Hepatocyte (in vitro differentiated cells): Measurements from ENCODE around the gene ZBTB42. TPM values are rescaled to one million over a fixed set of nuclear protein-coding genes. Genes with fewer than 3 reads are reported as not detected.

Experiments
- DNase-seq: peaks from one replicate; pipeline ENCODE4 v3.0.0-alpha.2; 2016; ENCODE audit warnings: low spot score
- H2AFZ ChIP-seq: fragments of 200-600 bp; sonication (generic); 2 replicates; pipeline ENCODE4 v1.6.0; 2016; ENCODE audit warnings: antibody characterized with exemption, mild to moderate bottlenecking
- H3K27ac ChIP-seq: fragments of 200-600 bp; sonication (generic); 2 replicates; pipeline ENCODE4 v1.5.1; 2016; ENCODE audit warnings: mild to moderate bottlenecking
- H3K27me3 ChIP-seq: fragments of 200-600 bp; sonication (generic); 2 replicates; pipeline ENCODE4 v1.6.1; 2016
- H3K36me3 ChIP-seq: fragments of 200-600 bp; sonication (generic); replicated peaks from 2 replicates; pipeline ENCODE4 v1.5.1; 2016; ENCODE audit warnings: low read depth; ENCODE audit not compliant: insufficient read depth
- H3K4me1 ChIP-seq: fragments of 200-600 bp; sonication (generic); 2 replicates; pipeline ENCODE4 v1.5.1; 2016; ENCODE audit warnings: mild to moderate bottlenecking, moderate library complexity; ENCODE audit not compliant: insufficient read depth
- H3K4me2 ChIP-seq: fragments of 200-600 bp; sonication (generic); 2 replicates; pipeline ENCODE4 v1.6.0; 2016
- H3K4me3 ChIP-seq: fragments of 200-600 bp; sonication (generic); 2 replicates; pipeline ENCODE4 v1.5.1; 2016; ENCODE audit warnings: mild to moderate bottlenecking
- H3K79me2 ChIP-seq: fragments of 200-600 bp; sonication (generic); 2 replicates; pipeline ENCODE4 v1.6.0; 2017; ENCODE audit warnings: mild to moderate bottlenecking
- H3K9me2 ChIP-seq: fragments of 200-600 bp; sonication (generic); replicated peaks from 2 replicates; pipeline ENCODE4 v1.6.0; 2017; ENCODE audit warnings: mild to moderate bottlenecking; ENCODE audit not compliant: insufficient read depth
- H3K9me3 ChIP-seq: fragments of 200-600 bp; sonication (generic); 2 replicates; pipeline ENCODE4 v1.5.1; 2016; ENCODE audit warnings: low read depth, mild to moderate bottlenecking
- H4K20me1 ChIP-seq: fragments of 200-600 bp; sonication (generic); 2 replicates; pipeline ENCODE4 v1.6.0; 2016; ENCODE audit warnings: mild to moderate bottlenecking; ENCODE audit not compliant: insufficient read depth, poor library complexity, severe bottlenecking
- CTCF ChIP-seq: fragments of 200-600 bp; sonication (generic); IDR thresholded peaks from 2 replicates; pipeline ENCODE4 v1.5.1; 2016; ENCODE audit warnings: antibody characterized with exemption, mild to moderate bottlenecking; ENCODE audit not compliant: poor library complexity
- EZH2 ChIP-seq: fragments of 200-600 bp; sonication (generic); IDR thresholded peaks from 2 replicates; pipeline ENCODE4 v1.6.1; 2016; ENCODE audit warnings: antibody characterized with exemption, mild to moderate bottlenecking, borderline replicate concordance
- EZH2phosphoT487 ChIP-seq: fragments of 200-600 bp; sonication (generic); IDR thresholded peaks from one replicate; pipeline ENCODE4 v1.6.1; 2018; ENCODE audit warnings: antibody characterized with exemption, mild to moderate bottlenecking, low read depth, moderate library complexity; ENCODE audit not compliant: unreplicated experiment, severe bottlenecking
- WGBS: methylation state at CpG from one replicate; pipeline ENCODE4 v1.1.6; 2016; ENCODE audit warnings: low lambda C conversion rate; ENCODE audit errors: missing lambda C conversion rate; 5-methylcytosine and 5-hydroxymethylcytosine counted together
- polyA plus RNA-seq: library from polyadenylated mRNA; unstranded; fragments of >200 nt; fragmentation: Nextera tagmentation; extraction: Ambion mirVana; gene quantifications from 2 replicates; pipeline ENCODE4 v1.2.1, GENCODE V29; 2016
- total RNA-seq: library from RNA; depleted of rRNA; stranded (reverse); fragments of >200 nt; gene quantifications from 2 replicates; pipeline ENCODE4 v1.2.3, GENCODE V29; 2014

ZBTB42 gene
- total and polyA plus RNA-seq, 2 experiments from 2014 or later, result 3.6 to 8.6 TPM

DNA sequence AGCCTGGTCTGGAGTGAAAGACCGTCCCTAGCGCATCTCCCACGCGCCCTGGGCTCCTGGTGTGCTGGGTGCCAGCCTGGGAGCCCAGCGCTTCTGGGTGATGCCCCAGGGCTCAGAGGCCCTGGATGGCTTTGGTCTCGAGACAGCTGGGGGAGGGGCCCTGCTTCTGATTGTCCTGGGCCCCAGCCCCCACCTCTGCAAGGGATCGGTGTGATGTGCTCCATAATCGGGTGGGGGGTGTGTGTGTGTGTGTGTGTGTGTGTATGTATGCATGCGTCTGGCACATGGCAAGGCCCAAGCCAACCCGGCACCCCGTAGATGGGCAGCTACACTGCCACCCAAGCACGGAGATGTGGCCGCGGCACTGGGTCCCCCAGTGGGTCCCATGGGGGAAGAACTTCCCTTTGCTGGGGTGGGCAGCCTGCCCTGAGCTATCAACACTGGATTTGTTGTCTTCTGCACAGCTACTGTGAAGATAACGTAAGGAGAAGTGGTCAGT, 3.1 kb downstream of the ZBTB42 start:
- no peak overlapping the region for H3K27ac ChIP-seq
- H3K36me3 ChIP-seq, result no peaks in the 10 kb centered on the region
- H3K79me2 ChIP-seq, result peaks cover 4% of the 10 kb centered on the region
- TF ChIP-seq CTCF (no peak), EZH2 (no peak), EZH2phosphoT487 (no peak)
- H4K20me1 ChIP-seq, result no peaks in the 10 kb centered on the region
- no peaks in the 10 kb centered on the region for H3K9me3 ChIP-seq
- 91% methylated on average over 15 of the region's 15 CpGs for WGBS
- H2AFZ ChIP-seq, result no peak overlapping the region
- H3K4me1 ChIP-seq, result peaks cover 18% of the 10 kb centered on the region
- H3K9me2 ChIP-seq, result no peaks in the 10 kb centered on the region
- no peaks in the 10 kb centered on the region for H3K27me3 ChIP-seq
- no peak overlapping the region for H3K4me3 ChIP-seq
- no peak overlapping the region for H3K4me2 ChIP-seq
- DNase-seq, result no peak

DNA sequence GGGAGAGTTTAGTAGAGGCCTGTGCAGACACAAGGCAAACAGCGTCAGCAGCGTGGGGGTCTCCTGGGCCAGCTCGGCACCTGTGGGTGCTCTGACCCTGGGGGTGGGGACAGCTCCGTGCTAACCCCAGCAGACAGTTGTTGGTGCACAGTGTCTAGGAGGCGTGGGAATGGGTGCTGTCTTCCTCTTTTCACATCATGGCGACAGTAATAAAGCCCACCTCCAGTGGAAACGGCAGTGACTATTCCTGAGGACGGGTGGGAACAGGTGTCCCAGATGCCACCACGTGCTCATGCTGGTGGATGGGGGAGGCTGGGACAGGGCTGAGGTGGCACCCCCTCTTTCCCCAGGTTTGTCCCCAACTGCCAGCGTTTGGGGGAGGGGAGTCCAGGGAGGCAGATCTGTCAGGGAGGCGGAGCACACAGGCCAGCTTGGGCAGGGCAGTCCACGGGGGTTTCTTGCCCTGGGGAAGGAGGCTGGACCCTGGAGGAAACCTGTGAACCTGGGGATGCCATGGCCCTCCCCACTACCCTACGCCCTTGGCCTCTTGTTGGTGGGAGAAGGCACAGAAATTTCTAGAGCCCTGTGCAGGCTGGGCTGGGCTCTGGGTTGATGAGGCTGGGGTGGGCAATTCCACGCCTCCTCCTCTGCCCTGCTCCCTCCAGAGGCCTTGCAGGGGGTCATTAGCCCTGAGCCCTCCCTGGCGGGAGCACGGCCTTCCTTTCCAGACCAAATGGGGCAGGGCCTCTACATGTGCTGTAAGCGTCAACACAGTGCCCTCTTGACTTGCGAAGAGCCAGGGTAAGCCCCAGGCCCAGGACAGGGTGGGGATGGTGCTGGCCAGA, 3.8 kb downstream of the ZBTB42 start:
- no peak for DNase-seq

GRCh38 chr14:104805326-104805678, 4.4 kb downstream of the ZBTB42 start:
- Histone ChIP-seq H3K4me3 (no peak overlapping the region), H3K36me3 (no peaks in the 10 kb centered on the region), H3K9me3 (no peaks in the 10 kb centered on the region), H3K4me1 (peaks cover 11% of the 10 kb centered on the region), H3K27me3 (no peaks in the 10 kb centered on the region), H2AFZ (no peak overlapping the region), H3K9me2 (no peaks in the 10 kb centered on the region), H3K27ac (no peak overlapping the region), H3K4me2 (no peak overlapping the region), H4K20me1 (no peaks in the 10 kb centered on the region), H3K79me2 (peaks cover 4% of the 10 kb centered on the region)
- no peak for TF ChIP-seq EZH2
- no peak for TF ChIP-seq EZH2phosphoT487
- TF ChIP-seq CTCF, result no peak
- DNase-seq, result no peak
- 47% methylated on average over 2 of the region's 3 CpGs for WGBS

More for the DNA sequence above, 3.8 kb downstream of the ZBTB42 start:
- H3K9me3 ChIP-seq, result no peaks in the 10 kb centered on the region
- H3K36me3 ChIP-seq, result no peaks in the 10 kb centered on the region
- H2AFZ ChIP-seq, result no peak overlapping the region
- no peak overlapping the region for H3K4me2 ChIP-seq
- no peaks in the 10 kb centered on the region for H3K9me2 ChIP-seq
- H3K27ac ChIP-seq, result no peak overlapping the region
- H3K79me2 ChIP-seq, result peaks cover 4% of the 10 kb centered on the region
- no peak overlapping the region for H3K4me3 ChIP-seq
- TF ChIP-seq EZH2, result no peak
- no peak for TF ChIP-seq EZH2phosphoT487
- no peak for TF ChIP-seq CTCF
- WGBS, result 88% methylated on average over 18 of the region's 18 CpGs
- H3K4me1 ChIP-seq, result peaks cover 15% of the 10 kb centered on the region
- no peaks in the 10 kb centered on the region for H3K27me3 ChIP-seq
- H4K20me1 ChIP-seq, result no peaks in the 10 kb centered on the region
